CD4-positive, alpha-beta T cell treated with Interferon alpha-2 for 1 hour (primary cell): ENCODE measurements around the gene TM9SF1.

Experiments used
- DNase-seq, 2 donors: peaks; one replicate each; pipeline ENCODE4 v3.0.0-alpha.2; 2020 to 2022

Gene TM9SF1

DNA sequence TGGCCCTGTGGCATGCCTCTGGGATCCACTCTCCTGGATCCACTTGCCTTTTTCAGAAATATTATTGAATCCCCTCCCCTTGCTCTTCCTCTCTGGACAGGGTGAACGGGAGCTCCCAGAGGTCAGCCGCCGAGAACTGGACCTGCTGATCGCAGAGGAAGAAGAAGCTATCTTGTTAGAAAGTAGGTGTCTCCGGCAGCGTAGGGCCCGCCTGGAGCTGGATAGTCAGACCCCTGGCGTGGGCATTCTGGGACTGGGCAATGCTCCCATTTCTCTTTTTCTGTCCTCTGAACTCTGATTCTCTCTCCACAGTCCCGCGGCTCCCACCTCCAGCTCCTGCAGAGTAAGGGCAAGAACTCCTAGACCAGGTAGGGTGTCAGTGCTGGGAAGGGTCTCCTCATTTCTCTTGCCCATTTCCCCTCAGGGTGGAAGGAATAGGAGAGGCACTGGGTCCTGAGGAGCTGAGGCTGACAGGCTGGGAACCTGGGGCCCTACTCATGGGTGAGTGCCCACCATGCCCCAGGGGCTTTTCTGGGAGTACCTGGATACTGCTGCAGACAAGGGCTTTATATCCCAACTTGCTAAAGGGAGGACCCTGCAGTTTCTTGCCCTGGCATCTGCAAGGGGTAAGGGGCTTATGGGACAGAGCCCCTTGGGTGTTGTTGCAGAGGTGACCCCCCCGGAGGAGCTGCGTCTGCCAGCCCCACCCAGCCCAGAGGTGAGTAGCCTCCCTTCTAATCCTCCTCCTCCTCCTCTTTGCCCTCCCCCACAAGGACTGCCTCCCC is 18.0 kb downstream of the TM9SF1 start:
- no peak for DNase-seq

GRCh38 chr14:24176599-24176998 is 18.6 kb downstream of the TM9SF1 start:
- DNase-seq, result no peak

DNA sequence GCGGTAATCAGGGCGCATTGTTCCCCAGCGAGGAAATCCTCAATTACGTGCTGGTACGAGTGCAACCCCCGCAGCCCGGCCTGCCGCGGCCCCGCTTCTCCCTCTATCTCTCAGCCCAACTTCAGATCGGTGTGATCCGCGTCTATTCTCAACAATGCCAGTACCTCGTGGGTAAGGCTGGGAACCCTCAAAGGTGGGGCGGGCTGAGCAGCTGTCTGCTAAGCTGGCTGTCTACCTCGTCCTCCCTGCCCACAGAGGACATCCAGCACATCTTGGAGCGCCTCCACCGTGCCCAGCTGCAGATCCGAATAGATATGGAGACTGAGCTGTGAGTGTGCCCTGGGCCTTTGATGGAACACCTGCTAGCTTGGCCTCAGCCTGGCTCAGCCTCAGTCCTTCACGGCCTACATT is 22.4 kb downstream of the TM9SF1 start:
- no peak for DNase-seq

DNA sequence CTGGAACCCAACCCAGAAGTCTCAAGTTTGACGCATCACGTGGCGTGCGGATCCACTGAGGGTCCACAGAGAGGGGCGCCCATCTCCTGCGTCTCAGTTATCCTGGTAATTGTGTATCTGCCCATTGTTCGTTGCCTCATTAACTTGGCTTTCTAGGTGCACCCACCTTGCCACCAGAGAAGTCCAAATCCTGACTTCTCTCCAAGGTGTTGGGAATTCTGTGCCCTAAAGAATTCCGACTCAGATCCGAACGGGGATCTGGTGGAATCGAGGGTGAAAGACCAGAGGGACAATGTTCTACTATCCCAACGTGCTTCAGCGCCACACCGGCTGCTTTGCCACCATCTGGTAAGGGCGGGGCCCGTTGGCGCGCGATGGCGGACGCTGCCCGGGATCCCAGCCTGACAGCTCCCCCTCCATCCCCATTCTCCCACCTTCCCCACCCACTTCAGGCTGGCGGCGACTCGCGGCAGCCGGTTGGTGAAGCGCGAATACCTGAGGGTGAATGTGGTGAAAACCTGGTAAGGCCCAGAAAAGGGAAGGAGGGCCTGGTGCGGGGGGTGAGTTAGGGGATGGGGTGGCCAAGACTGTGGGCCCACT is 22.9 kb downstream of the TM9SF1 start:
- DNase-seq, result no peak

- DNase-seq, result peak; percentile 77 to 86
Measured at GRCh38 chr14:24171422-24172260, 23.6 kb downstream of the TM9SF1 start, which contains the start of gene REC8. TSS of gene REC8 (plus strand) at chr14:24172080. CDS start at chr14:24172553, 473 bp downstream.

GRCh38 chr14:24167469-24168114 is 27.6 kb downstream of the TM9SF1 start:
- DNase-seq, result no peak

GRCh38 chr14:24165785-24166184 is 29.5 kb downstream of the TM9SF1 start:
- no peak for DNase-seq

DNA sequence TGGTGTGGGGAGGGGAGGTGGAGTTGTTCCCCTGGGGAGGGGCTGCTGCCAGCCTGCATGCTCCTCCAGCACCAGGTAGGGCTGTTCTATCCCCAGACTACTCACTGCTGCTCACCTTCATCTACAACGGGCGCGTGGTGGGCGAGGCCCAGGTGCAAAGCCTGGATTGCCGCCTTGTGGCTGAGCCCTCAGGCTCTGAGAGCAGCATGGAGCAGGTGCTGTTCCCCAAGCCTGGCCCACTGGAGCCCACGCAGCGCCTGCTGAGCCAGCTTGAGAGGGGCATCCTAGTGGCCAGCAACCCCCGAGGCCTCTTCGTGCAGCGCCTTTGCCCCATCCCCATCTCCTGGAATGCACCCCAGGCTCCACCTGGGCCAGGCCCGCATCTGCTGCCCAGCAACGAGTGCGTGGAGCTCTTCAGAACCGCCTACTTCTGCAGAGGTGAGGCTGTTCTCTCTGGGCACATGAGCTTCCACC is 30.7 kb downstream of the TM9SF1 start:
- DNase-seq, result no peak

DNA sequence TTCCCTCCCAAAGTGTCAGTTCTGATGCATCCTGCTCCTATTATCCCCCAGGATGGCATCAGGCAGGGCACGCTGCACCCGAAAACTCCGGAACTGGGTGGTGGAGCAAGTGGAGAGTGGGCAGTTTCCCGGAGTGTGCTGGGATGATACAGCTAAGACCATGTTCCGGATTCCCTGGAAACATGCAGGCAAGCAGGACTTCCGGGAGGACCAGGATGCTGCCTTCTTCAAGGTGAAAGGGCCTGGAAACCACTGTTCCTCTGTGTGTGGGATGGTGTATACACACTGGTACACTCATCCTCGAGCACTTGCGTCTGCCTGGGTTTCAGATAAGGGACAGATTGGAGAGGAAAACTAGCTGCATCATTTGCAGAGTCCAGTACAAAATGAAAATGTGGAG is 33.1 kb downstream of the TM9SF1 start:
- no peak for DNase-seq

GRCh38 chr14:24160850-24161804 is 34.1 kb downstream of the TM9SF1 start, which contains the start of gene IRF9:
TSS of gene IRF9 (plus strand) at chr14:24161265. CDS start at chr14:24162145, 880 bp downstream.
- peak; percentile 96 to 99 for DNase-seq

DNA sequence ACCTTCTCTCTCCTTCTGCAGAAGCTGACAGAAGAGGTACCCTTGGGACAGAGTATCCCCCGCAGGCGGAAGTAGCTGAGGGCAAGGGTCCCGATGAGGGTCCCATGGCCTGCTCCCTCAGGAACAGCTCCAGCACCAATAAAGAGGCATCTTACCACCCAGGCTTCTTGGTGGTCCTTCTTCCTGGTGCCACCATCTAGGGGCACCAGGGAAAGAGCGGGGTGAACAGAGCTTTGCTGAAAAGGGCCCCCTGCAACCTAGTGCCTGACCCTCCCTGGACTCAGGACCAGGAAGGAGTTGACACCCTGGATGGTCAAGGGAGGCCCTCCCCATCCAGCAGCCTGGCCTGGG is 34.8 kb downstream of the TM9SF1 start:
- DNase-seq, result no peak

- no peak for DNase-seq
Measured at GRCh38 chr14:24159777-24160498, 35.3 kb downstream of the TM9SF1 start.

DNA sequence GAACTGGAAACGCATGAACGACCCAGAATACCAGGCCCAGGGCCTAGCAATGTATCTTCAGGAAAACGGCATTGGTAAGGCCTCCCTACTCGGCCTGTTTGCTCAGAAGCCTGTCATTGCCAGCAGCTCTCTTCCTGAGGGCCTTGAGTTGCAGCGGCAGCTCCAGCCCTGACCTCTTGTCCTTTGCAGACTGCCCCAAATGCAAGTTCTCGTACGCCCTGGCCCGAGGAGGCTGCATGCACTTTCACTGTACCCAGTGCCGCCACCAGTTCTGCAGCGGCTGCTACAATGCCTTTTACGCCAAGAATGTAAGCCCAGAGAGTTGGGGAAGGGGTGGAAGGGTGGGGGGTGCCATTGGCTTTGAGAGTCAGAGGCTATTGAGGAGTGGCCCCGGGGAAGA is 37.9 kb downstream of the TM9SF1 start:
- DNase-seq, result no peak

GRCh38 chr14:24156840-24157239 is 38.4 kb downstream of the TM9SF1 start:
- DNase-seq, result no peak

GRCh38 chr14:24155100-24155499 is 40.1 kb downstream of the TM9SF1 start:
- DNase-seq, result no peak

GRCh38 chr14:24151404-24152080 is 43.7 kb downstream of the TM9SF1 start:
- DNase-seq, result no peak

DNA sequence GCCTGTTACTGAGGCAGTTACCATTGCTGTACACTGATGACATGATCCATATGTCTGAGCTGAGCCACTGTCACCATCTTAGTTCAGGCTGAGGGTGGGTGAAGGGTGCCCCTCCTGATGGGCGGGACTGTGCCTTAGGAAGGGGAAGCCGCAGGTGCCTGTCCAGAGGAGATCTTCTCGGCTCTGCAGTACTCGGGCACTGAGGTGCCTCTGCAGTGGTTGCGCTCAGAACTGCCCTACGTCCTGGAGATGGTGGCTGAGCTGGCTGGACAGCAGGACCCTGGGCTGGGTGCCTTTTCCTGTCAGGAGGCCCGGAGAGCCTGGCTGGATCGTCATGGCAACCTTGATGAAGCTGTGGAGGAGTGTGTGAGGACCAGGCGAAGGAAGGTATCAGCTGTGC is 44.2 kb downstream of the TM9SF1 start:
- DNase-seq, result no peak

- no peak for DNase-seq
Measured at GRCh38 chr14:24150567-24150966, 44.7 kb downstream of the TM9SF1 start.

- no peak for DNase-seq
Measured at GRCh38 chr14:24150061-24150460, 45.2 kb downstream of the TM9SF1 start.

- no peak for DNase-seq
Measured at GRCh38 chr14:24149302-24149969, 45.8 kb downstream of the TM9SF1 start.
